ENCODE data around the gene TMEM238L. TPM values are rescaled to one million over a fixed set of nuclear protein-coding genes. Genes with fewer than 3 reads are reported as not detected.

Gene TMEM238L
- total RNA-seq, 1 donor from 2014 or later, result not detected

- Histone ChIP-seq H3K36me3 (ENCODE audit: control insufficient read depth, insufficient read depth, low read length) (no peaks in the 10 kb centered on the region), H3K27me3 (ENCODE audit: control insufficient read depth, insufficient read depth, low read length) (no peaks in the 10 kb centered on the region), H3K4me3 (ENCODE audit: low read depth, low read length) (no peak overlapping the region)
- no peak for DNase-seq (ENCODE audit: low read depth)
- TF ChIP-seq CTCF (IDR thresholded peaks at IDR 0.05; ENCODE audit: insufficient read depth, low read length, poor library complexity, severe bottlenecking), result no peak
Observed at GRCh38 chr17:10750210-10750609, 53.7 kb downstream of the TMEM238L start.

- DNase-seq (ENCODE audit: low read depth), result no peak
- Histone ChIP-seq H3K4me3 (ENCODE audit: low read depth, low read length) (no peak overlapping the region), H3K27me3 (ENCODE audit: control insufficient read depth, insufficient read depth, low read length) (no peaks in the 10 kb centered on the region), H3K36me3 (ENCODE audit: control insufficient read depth, insufficient read depth, low read length) (no peaks in the 10 kb centered on the region)
- no peak for TF ChIP-seq CTCF (IDR thresholded peaks at IDR 0.05; ENCODE audit: insufficient read depth, low read length, poor library complexity, severe bottlenecking)
Observed at GRCh38 chr17:10748531-10749181, 55.2 kb downstream of the TMEM238L start.

- Histone ChIP-seq H3K4me3 (ENCODE audit: low read depth, low read length) (no peak overlapping the region), H3K36me3 (ENCODE audit: control insufficient read depth, insufficient read depth, low read length) (no peaks in the 10 kb centered on the region), H3K27me3 (ENCODE audit: control insufficient read depth, insufficient read depth, low read length) (no peaks in the 10 kb centered on the region)
- TF ChIP-seq CTCF (IDR thresholded peaks at IDR 0.05; ENCODE audit: insufficient read depth, low read length, poor library complexity, severe bottlenecking), result no peak
- no peak for DNase-seq (ENCODE audit: low read depth)
Observed at GRCh38 chr17:10745231-10745630, 58.7 kb downstream of the TMEM238L start.

Other genes starting within 250 kb of the TMEM238L start
- 0.33 and 0.41 TPM in 2 replicates for gene MYH3, start 146.8 kb downstream of the TMEM238L start, total RNA-seq
- gene SCO1, start 106.6 kb downstream of the TMEM238L start, total RNA-seq, result 30.5 and 32.9 TPM in 2 replicates
- gene ADPRM, start 106.5 kb downstream of the TMEM238L start, total RNA-seq, result 16.4 and 18.8 TPM in 2 replicates
- 2.8 and 9.0 TPM in 2 replicates for gene TMEM220, start 74.1 kb downstream of the TMEM238L start, total RNA-seq
- not detected in 2 replicates for gene PIRT, start 34.0 kb upstream of the TMEM238L start, total RNA-seq

Measured in kidney epithelial cell (primary cell).